Endodermal cell (in vitro differentiated cells): ENCODE measurements around the gene BAIAP2. TPM values are rescaled to one million over a fixed set of nuclear protein-coding genes. Genes with fewer than 3 reads are reported as not detected.
A peak's percentile ranks its signal among the peaks of the same experiment; 100 is the strongest.

Experiments
- DNase-seq: peaks from one replicate; pipeline ENCODE4 v3.0.0-alpha.2; 2017
- H3K27ac ChIP-seq: 2 replicates; pipeline ENCODE4 v1.5.1; 2013; ENCODE audit warnings: mild to moderate bottlenecking, low read depth, low read length, moderate library complexity
- H3K27me3 ChIP-seq: 2 replicates; pipeline ENCODE4 v1.6.1; 2013; ENCODE audit warnings: mild to moderate bottlenecking, low read length, moderate library complexity; ENCODE audit not compliant: insufficient read depth, control insufficient read depth, poor library complexity, severe bottlenecking
- H3K36me3 ChIP-seq: 2 replicates; pipeline ENCODE4 v1.7.0; 2013; ENCODE audit warnings: mild to moderate bottlenecking, low read length, moderate library complexity; ENCODE audit not compliant: control insufficient read depth, insufficient read depth
- H3K4me1 ChIP-seq: one replicate; pipeline ENCODE4 v1.7.0; 2013; ENCODE audit warnings: low read length; ENCODE audit not compliant: control insufficient read depth, insufficient read depth
- H3K4me3 ChIP-seq: 2 replicates; pipeline ENCODE4 v1.5.1; 2013; ENCODE audit warnings: mild to moderate bottlenecking, low read length, moderate library complexity
- H3K9ac ChIP-seq: 2 replicates; pipeline ENCODE4 v1.6.1; 2013; ENCODE audit warnings: mild to moderate bottlenecking, low read length, moderate library complexity; ENCODE audit not compliant: poor library complexity, severe bottlenecking; ENCODE audit errors: extremely low read depth
- H3K9me3 ChIP-seq: 2 replicates; pipeline ENCODE4 v1.6.1; 2013; ENCODE audit warnings: mild to moderate bottlenecking, low read length, moderate library complexity; ENCODE audit not compliant: control insufficient read depth
- H3K27ac Mint-ChIP-seq: 2 replicates; pipeline ENCODE4 v1.8.0; 2020; ENCODE audit warnings: mixed read lengths
- H3K27me3 Mint-ChIP-seq: 2 replicates; pipeline ENCODE4 v1.8.0; 2021; ENCODE audit warnings: mild to moderate bottlenecking, mixed read lengths; ENCODE audit not compliant: insufficient read depth
- H3K36me3 Mint-ChIP-seq: 2 replicates; pipeline ENCODE4 v1.8.0; 2020; ENCODE audit warnings: low read depth, mixed read lengths
- H3K4me1 Mint-ChIP-seq: 2 replicates; pipeline ENCODE4 v1.8.0; 2020; ENCODE audit warnings: mixed read lengths
- H3K4me3 Mint-ChIP-seq: 2 replicates; pipeline ENCODE4 v1.8.0; 2020; ENCODE audit warnings: mild to moderate bottlenecking, moderate library complexity, mixed read lengths
- H3K9me3 Mint-ChIP-seq: 2 replicates; pipeline ENCODE4 v1.8.0; 2020; ENCODE audit warnings: mild to moderate bottlenecking, mixed read lengths
- WGBS, 2 experiments: methylation state at CpG; one replicate each; pipeline versions ENCODE4 v1.1.5 to v1.1.7; 2013; ENCODE audit warnings: missing lambda C conversion rate in 2 of 2, mixed read lengths in 1 of 2; ENCODE audit not compliant: insufficient coverage in 1 of 2, insufficient read length in 1 of 2; 5-methylcytosine and 5-hydroxymethylcytosine counted together
- total RNA-seq, 2 donors: library from RNA; stranded (reverse); fragmentation: NEBNext Ultra II Directional in 1 of 2; extraction: Animal tissue kit (Norgen Biotek cat#: 25700) in 1 of 2; gene quantifications; 2 replicates in 1 of 2; 3 replicates in 1 of 2; pipeline ENCODE4 v1.2.1, GENCODE V29; 2021
- TF ChIP-seq, protein P1 (sequence below): fragments of 200-600 bp; sonication (generic); conservative IDR thresholded peaks from 2 replicates; pipeline ENCODE4 v1.5.0; 2021; ENCODE audit warnings: antibody characterized with exemption, mild to moderate bottlenecking

Gene BAIAP2
- total RNA-seq, 2 donors from 2014 or later = 24.9 to 32.7 TPM

DNA sequence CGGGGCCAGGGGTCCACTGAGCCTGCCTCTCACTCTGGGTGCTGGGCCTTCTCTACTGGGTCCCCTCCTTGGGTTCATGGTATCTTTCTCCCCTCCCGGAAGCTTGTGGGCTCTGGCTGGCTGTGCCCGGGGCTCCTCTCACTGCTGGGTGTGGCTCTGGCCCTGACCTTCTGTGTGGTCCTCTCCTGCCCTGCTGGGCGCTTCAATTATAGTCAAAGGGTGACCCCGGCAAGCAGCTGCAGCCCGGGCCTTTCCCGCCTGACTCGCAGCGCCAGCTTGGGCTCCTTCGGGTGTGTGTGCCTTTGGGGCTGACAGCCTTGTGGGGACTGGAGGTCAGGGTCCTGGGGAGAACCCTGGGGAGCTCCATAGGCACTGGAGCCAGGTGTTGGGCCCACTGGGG lies 76.1 kb downstream of the BAIAP2 start:
- TF ChIP-seq, protein P1, sequence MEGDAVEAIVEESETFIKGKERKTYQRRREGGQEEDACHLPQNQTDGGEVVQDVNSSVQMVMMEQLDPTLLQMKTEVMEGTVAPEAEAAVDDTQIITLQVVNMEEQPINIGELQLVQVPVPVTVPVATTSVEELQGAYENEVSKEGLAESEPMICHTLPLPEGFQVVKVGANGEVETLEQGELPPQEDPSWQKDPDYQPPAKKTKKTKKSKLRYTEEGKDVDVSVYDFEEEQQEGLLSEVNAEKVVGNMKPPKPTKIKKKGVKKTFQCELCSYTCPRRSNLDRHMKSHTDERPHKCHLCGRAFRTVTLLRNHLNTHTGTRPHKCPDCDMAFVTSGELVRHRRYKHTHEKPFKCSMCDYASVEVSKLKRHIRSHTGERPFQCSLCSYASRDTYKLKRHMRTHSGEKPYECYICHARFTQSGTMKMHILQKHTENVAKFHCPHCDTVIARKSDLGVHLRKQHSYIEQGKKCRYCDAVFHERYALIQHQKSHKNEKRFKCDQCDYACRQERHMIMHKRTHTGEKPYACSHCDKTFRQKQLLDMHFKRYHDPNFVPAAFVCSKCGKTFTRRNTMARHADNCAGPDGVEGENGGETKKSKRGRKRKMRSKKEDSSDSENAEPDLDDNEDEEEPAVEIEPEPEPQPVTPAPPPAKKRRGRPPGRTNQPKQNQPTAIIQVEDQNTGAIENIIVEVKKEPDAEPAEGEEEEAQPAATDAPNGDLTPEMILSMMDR = no peak
- Histone ChIP-seq H3K36me3 (no peaks in the 10 kb centered on the region), H3K4me1 (no peaks in the 10 kb centered on the region), H3K4me3 (no peak overlapping the region), H3K9ac (no peak overlapping the region), H3K27me3 (no peaks in the 10 kb centered on the region), H3K27ac (peak overlapping the region; percentile 29), H3K9me3 (no peaks in the 10 kb centered on the region)
- H3K27ac Mint-ChIP-seq = no peak overlapping the region
- DNase-seq = no peak
- no peaks in the 10 kb centered on the region for H3K4me1 Mint-ChIP-seq
- WGBS, 2 experiments = 75 to 85% methylated on average over 4 to 10 of the region's 10 CpGs
- no peak overlapping the region for H3K4me3 Mint-ChIP-seq
- H3K36me3 Mint-ChIP-seq = no peaks in the 10 kb centered on the region
- H3K27me3 Mint-ChIP-seq = no peaks in the 10 kb centered on the region
- H3K9me3 Mint-ChIP-seq = no peaks in the 10 kb centered on the region

DNA sequence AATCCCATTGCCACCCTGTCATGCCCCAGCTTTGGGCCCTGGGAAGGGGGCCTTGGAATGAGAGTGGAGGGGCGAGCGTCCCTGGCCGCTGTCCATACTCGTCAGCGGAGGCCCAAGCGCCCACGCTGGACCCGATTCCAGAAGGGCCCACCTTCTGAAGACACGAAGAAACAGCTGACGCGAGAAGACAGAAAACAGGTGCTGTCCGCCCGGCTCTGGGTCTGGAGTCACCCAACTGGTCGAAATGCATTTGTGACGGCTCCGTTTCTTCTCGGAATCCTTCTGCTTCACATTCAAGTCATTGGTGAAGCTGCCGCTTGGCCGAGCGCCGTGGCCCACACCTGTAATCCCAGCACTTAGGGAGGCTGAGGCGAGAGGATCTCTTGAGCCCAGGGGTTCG lies 77.5 kb downstream of the BAIAP2 start:
- no peaks in the 10 kb centered on the region for H3K9me3 Mint-ChIP-seq
- 94 to 97% methylated on average over 22 to 23 of the region's 23 CpGs for WGBS, 2 experiments
- Histone ChIP-seq H3K27ac (no peak overlapping the region), H3K4me3 (no peak overlapping the region), H3K36me3 (no peaks in the 10 kb centered on the region), H3K9me3 (no peaks in the 10 kb centered on the region), H3K9ac (no peak overlapping the region), H3K27me3 (no peaks in the 10 kb centered on the region), H3K4me1 (no peaks in the 10 kb centered on the region)
- no peak overlapping the region for H3K4me3 Mint-ChIP-seq
- no peaks in the 10 kb centered on the region for H3K36me3 Mint-ChIP-seq
- H3K27ac Mint-ChIP-seq = no peak overlapping the region
- no peak for DNase-seq
- TF ChIP-seq, protein P1 = no peak
- no peaks in the 10 kb centered on the region for H3K27me3 Mint-ChIP-seq
- H3K4me1 Mint-ChIP-seq = no peaks in the 10 kb centered on the region

DNA sequence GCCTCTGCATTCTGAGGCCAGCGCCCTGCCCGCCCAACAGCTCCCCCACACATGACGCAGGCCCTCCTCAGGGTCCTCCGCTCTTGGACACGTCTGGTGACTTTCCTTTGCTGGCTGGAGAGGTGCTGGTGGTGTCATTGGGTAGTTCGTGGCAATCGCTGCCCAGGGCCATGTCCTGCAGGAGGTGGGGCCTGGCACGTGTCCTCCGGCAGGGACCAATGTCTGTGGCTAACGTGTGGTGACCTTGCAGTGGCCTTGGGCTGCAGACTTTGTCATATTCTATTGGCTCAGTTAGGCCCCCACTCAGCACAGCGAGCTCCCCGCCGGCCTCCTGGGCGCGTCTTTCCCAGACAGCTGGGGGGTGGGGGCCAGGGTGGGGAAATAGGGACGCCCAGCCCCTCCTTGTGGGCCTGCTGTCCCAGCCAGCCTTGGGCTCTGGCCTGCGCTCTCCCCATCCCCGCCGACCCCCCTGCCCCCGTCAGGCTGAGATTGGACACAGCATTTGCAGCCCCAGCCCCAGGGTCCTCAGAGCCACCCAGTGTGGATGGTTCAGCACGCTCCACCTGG lies 78.3 kb downstream of the BAIAP2 start:
- Histone ChIP-seq H3K36me3 (no peaks in the 10 kb centered on the region), H3K27me3 (no peaks in the 10 kb centered on the region), H3K9ac (no peak overlapping the region), H3K27ac (peak overlapping the region; percentile 49), H3K4me3 (no peak overlapping the region), H3K9me3 (no peaks in the 10 kb centered on the region), H3K4me1 (no peaks in the 10 kb centered on the region)
- Mint-ChIP-seq H3K4me1 (no peaks in the 10 kb centered on the region), H3K27ac (no peak overlapping the region), H3K4me3 (no peak overlapping the region), H3K9me3 (no peaks in the 10 kb centered on the region), H3K36me3 (no peaks in the 10 kb centered on the region), H3K27me3 (no peaks in the 10 kb centered on the region)
- WGBS, 2 experiments = 90 to 95% methylated on average over 6 to 21 of the region's 21 CpGs
- no peak for DNase-seq
- TF ChIP-seq, protein P1 = no peak
